ENCODE results near the gene ANKRD53.
"Not testable (repeated sequence)": the region's sequence is repeated elsewhere in the genome, so short reads cannot be mapped to it uniquely, and the experiment has no call there.

The ANKRD53 gene

DNA sequence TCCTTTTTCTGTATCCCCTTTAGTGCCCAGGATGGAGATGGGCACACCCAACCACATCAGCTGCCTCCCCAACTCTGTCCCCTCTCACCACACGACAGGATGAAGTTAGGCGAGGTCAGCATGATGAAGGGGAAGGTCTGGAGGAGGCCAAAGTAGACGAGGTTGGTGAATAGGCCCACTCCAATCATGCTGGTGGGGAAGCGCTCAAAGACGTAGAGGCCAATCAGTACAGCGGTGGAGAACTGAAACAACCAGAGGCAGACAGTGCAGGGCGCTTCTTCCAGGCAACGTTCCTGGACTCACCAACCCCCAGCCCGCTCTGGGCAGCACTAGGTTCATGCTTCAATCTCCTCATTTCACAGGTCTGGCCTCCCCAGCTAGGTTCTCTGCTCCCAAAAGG, 13.3 kb downstream of the ANKRD53 start:
- DNase-seq, result no peak

DNA sequence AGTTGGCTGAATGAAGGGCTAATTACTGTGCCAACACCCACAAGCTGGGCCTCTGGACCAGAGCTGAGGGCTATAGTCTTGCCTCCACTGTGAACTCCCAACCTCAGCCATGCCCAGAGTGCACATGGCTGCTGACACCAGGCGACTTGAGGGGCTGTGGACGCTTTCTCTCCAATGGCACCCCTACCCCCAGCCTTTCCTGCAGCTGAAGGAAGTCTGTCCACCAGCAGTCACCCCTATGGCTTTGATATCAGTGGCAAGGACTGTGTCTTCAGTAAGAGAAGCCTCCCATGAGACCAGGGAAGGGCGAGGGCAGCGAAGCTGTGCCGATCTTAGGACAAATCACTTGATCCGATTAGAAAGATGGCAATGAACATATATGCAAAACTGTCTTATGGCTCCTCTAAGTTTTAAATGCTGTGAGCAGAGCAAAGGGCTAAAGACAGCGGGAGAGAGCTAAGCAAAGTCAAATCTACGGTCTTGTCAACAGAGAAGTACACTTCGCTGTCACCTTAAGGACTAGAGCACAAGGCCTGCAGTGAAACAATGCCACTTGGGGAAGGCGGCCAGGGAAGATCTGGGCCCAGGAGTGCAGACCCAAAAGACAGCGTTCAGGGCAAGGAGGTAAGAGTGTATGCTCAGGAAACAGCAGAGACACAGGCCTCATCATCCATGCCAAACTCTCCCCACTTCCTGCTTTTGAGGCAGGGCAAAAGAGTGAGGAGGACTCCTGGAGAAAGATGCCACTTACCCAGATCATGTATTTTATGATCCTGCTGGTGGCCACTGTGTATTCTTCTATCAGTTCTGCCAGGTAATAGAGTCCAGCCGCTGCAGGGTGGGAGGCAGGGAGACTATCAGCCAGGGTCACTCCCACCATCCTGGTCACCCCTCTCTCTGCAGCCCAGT, 14.8 kb downstream of the ANKRD53 start:
- DNase-seq, result no peak

DNA sequence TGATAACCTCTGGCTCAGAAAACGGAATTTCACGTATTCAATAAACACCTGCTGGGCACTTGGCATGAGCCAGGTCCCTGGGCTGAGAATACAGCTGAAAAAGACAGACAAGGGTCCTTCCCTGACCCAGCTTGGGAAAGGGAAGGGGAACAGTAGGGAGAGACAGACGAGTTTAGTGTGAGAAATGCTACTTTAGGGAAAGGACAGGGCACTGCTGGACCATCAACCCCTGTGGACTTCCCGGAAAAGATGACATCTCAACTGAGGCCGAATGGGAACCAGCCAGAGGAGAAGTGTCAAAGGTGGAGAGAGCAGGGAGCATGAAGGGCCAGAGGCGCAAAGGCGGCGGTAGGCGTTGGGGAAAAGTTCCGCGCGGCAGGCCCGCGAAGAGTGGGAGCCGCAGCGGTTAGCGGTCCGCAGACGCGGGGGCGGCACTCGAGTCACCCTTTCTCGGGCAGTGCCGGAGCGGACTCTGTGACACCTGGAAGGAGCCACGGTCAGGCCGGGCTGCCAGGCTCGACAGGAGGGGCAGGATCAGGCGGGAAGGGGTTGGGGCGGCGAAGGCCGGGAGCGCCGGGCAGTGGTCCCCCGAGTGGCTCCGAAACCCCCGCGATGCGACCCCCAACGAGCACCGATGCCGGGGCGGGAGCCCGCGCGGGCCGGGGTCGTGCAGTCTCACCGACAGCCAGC, 15.7 kb downstream of the ANKRD53 start:
- no peak for DNase-seq

DNA sequence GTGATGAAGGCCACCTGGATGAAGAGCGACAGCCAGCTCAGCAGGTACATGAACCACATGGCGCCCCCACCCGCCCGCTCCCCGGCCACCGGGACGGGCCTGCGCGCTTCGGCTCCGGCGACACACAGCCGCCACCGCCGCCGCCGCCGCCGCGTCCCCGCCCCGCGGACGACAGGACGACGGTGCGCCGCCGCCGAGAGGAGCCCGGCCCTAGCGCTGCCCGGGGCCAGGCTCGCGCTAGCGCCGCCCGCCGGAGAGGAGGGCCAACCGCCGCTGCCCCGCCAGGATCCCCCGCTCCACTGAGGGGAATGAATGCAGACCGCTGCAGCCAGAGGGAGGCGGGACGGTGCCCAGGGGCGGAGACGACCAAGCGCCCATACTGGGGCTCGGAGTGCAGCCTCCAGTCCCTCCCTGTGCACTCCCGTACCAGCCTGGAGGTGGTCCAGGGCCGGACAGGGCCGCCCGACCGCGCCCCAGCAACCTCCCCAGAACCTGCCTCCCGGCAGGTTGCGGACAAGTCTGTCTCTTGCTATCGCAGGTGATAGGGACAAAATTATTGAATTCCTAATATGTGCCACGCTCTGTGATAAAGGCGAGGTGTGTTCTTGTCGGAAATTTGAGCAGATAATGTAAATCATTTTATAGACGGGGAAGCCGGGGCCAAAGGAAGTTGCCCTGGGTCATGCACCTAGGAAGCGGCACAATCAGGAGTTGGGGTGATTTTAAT, 16.4 kb downstream of the ANKRD53 start, which contains the start of gene TEX261:
TSS of gene TEX261 (minus strand) at position 175 of the 727 bp plus-strand sequence. CDS start at position 59, 116 bp downstream.
- peak; percentile 28 for DNase-seq

DNA sequence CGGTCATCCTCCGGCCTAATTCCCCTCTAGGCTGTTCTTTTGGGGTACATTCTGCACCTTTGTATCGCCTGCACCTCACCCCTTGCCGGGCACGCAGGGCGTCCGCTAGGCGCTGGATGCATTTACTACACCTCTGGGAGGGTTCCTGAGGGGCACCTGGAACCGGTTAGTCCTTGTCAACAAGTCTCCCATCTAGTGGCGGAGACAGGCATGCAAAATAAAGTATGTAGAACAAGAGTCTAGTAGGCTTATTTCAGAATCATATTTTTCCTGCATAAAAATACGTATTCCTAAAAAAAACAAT, 16.9 kb downstream of the ANKRD53 start:
- DNase-seq, result no peak

DNA sequence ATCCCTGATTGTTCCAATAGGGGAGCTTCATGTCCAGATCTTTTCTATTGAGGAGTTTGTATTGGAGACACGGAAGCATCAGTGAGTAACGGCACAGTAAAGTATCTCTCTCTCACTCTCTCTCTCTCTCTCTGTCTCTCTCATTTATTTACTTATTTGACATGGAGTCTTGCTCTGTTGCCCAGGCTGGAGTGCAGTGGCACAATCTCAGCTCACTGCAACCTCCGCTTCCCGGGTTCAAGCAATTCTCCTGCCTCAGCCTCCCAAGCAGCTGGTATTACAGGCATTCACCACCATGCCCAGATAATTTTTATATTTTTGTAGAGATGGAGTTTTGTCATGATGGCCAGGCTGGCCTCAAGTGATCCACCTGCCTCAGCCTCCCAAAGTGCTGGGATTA, 20.5 kb downstream of the ANKRD53 start:
- DNase-seq, result not testable (repeated sequence)

DNA sequence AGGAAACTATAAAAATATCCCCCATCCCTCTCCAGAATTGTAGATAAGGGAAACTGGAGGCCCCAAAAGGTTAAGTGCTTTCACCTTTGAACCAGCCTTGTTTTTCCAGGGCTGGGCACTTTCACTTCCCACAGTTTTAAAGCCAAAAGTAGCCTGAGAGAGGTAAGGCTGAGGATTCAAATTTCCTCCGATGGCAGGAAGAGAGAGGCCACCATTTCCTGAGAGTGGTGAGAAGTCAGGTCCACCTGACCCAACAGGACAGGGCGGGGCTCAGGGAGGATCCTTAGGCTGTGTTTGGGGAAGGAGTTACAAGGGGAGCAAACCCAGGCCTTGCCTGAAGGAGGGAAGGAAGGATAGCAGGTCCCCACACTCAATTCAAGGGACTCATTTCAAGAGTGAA, 20.9 kb downstream of the ANKRD53 start:
- no peak for DNase-seq

DNA sequence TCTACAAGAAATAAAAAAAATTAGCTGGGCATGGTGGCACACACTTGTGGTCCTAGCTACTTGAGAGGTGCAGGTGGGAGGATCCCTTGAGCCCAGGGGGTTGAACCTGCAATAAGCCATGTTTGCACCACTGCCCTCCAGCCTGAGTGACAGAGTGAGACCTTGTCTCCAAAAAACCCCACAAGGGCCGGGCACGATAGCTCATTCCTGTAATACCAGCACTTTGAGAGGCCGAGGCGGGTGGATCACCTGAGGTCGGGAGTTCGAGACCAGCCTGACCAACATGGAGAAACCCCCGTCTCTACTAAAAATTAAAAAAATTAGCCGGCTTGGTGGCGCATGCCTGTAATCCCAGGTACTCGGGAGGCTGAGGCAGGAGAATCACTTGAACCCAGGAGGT, 21.5 kb downstream of the ANKRD53 start:
- DNase-seq, result not testable (repeated sequence)

DNA sequence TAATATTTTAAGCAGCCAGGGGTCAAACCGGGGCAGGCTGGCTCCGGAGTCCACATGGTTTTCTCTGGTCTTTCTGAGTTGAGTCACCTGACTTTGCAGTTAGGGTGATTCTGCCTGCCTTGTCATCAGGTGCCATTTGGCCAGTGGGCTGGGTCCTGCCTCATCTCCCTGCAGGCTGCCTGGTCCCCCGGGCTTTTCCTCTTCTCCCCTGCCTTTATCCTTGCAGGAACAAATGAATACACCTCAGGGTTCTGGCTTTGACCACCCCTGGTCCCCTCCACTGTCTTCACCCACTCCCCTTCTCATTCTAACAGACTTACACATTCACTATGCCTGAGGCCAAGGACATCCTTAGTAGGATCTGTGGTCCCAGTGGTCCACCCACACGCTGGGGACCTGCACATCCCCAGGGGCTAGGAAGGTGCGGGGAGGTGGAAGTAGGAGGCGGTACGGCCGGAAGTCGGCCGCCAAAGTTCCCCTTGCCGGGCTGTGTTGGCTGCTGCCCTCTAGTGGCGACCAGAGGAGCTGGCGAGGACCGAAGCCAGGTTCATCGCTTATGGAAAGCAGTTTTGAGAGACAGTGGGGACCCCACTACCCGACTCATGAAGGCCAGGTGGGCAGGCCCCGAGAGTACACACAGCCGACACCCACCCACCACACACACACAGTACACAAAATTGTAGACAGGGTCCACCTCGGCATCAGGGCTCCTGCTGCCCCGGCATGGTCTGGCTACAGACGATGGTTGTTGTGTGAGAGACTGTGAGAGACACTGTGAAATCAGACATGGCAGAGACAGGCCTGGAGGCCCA, 22.6 kb downstream of the ANKRD53 start:
- DNase-seq, result no peak

DNA sequence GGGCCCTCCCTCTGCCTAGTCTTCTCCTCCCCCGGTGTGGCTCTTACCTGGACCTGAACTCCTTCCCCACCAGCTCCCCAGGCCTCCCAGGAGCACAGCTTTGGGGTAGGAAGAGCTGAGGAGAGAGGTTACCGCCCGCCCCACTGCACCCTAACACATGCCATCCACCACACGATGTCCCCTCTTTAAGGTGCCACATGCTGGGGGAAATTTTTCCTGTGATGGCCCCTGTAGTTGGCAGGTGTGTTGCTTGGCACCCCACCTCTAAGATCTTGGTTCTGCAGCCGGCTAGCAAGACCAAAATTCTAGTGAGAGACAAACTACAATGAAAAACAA, 23.1 kb downstream of the ANKRD53 start:
- DNase-seq, result no peak

DNA sequence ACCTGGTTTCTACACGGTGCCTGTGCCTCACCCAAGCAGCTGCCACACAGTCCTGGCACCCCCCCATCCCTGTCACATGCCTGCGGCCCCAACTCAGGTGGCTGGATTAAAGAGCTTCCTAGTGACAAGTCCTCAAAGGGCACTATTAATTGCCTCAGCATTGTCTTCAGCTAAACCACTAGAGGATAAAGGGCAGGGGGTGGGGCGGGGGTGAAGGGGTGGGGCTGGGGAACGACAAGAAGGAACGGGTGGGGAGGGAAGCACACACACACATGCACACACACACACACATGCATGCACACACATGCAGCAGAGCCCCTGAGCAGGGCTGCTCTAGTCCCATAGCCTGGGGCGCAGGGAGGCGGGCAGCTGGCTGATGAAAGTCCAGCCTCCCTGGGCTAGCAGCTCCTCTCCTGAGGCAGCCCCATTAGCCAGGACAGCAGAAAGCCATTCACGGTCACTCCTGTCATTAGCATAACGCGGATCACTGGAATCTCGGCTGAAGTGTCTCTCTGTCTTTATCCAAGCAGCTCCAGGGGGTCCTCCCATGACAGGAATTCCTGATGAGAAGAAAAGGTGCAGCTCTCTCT, 23.6 kb downstream of the ANKRD53 start:
- DNase-seq, result no peak

DNA sequence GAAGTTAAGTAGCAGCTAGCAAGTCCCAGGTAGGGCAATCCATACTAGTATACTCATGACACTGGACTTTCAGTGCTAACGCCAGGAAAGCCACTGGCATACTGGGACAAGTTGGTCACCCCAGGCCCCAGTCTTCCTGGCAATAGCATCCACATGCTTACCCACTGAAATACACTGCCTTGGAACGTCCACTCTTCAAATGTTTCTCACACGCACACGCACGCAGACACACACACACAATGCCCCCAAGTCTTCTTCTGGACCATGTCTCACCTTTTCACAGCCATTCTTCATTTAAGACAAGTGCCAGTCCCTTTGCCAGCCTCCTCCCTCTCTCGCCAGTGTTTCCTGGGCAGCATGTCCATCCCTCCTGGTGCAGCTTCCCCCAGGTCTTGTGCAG, 25.0 kb downstream of the ANKRD53 start:
- DNase-seq, result no peak

DNA sequence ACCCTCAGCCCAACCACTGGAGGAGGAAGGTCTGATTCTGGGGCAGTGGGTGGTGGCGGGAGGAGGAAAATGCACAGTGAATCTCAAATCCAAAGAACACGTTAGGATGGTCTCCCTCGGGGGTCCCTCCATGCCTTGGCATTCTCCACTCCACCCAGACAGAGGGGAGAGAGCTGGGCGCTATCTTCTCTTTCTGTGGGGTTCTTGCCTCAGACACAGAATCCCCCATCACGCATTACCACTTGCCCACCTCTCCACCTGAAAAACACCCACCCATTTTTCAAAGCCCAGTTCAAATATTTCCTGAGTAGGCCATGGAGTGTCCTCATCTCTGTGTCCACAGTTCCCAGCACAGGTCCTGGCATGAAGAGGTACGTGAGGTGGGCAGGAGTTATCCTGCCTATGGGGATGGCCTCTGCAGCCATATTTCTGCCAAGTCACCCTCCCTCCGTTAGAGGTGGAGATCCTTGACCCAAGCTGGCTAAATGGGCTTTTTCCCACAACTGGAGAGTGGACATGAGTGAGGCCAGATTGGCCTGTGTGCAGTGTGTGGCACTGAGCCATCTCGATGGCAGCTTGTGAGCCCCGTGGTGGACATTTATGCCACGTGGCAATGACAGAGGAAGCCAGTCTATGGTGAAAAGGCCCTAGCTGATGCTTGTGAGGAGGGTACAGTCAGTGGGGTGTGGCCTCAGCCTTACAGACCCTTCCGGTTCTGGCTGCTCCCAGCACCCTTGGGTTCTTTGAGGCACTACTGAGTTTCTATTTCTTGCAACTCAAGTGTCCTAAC, 25.7 kb downstream of the ANKRD53 start:
- DNase-seq, result no peak

DNA sequence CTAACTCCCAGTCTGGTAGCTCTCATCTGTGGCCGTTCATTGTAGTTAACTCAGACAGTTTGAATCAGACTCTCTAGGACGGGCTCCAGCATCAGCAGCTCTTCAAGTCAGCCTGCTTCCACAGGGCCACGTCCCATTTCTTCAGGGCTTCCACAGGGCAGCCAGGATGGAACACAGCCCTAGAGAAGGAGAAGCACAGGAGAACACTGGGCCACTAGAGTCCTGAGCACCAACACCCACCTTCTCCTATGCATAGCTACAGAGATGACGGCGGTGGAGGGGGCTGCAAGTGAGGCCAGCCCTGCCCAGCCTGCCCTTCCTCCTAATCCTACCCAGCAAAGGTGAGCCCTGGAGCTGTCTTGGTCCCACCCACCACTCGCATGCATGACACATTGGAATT, 26.4 kb downstream of the ANKRD53 start:
- DNase-seq, result no peak

DNA sequence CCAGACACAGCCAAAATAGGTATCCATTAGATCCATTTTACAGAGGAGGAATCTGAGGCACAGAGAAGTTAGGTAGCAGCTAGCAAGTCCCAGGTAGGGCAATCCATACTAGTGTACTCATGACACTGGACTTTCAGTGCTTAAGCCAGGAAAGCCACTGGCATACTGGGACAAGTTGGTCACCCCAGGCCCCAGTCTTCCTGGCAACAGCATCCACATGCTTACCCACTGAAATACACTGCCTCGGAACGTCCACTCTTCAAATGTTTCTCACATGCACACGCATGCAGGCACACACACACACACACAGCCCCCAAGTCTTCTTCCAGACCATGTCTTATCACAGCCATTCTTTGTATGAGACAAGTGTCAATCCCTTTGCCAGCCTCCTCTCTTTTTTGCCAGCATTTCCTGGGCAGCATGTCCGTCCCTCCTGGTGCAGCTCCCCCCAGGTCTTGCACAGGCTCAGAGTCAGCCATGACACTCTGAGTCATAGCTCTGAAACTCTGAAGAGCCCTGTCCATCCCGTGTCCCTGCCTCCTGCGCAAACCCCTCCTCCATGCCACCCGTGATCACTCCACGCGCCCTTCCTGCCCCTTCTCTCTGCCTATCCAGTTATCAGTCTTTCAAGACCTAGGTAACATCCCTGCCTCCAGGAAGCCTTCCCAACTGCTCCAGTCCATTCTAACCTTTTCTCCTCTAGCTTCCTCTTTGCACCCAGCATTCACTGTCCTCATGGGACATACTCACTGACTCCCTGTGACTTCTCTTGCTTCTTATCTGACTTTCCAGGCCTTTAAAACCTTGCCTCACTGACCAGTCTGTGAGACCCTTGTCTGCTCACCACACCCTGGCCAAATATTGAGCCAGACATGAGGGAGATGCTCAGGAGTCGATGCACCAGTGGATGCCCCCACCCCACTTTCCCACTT, 27.1 kb downstream of the ANKRD53 start:
- no peak for DNase-seq

DNA sequence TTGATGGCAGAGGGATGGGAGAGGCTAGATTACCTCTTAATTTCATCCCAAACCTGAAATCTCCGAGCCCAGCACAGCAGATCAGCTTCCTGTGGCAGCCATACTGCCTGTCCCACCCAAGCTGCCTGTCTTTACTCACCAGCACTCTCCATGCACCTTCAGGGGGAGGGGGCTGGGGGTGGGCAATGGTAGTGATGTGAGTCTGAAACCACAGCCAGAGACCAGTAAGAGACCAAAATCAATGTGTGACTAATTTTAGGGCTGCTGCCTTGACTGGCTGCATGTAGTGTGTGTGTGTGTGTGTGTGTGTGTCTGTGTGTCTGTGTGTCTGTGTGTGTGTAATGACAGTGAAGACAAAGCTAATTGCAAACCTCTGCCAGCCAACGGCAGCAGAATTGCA, 27.9 kb downstream of the ANKRD53 start:
- DNase-seq, result no peak

DNA sequence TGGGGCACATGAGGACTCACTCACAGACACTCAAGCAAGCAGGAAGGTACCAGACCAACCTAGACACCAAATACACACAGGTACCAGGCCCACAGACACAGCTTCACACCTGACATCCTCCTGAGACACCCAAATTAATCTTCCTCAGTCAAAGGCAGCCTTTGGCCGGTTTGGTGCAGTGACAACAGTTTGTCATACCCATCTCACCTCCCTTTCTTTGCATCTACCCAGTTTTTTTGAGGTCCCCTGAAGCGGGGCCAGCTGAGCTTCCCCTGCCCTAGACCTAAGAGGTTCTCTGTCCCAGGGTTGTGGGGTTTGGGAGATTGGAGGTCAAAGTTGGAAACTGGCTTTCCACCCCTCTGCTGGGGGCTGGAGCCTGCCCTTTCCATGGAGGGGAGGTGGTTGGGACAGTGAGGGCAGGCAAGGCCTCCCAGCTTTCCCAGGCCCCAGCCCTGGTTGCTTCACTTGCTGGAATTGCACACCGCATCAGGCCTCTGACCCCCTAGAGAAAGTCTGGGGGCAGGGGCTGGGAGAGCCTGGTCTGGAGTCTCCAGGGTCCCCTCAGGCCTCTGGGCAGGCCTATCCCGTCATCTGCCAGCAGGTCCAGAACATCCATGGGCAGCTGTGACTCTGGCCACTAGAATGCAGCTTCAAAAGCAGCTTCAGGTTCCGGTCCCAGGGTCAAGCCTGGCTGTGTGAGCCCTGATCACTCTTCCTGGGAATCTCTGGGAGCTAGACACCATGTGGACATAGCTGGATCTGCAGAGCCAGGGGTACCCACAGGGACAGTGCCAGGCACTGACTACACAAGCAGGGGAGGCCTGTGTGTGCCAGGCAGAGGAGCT, 28.7 kb downstream of the ANKRD53 start:
- DNase-seq, result no peak

DNA sequence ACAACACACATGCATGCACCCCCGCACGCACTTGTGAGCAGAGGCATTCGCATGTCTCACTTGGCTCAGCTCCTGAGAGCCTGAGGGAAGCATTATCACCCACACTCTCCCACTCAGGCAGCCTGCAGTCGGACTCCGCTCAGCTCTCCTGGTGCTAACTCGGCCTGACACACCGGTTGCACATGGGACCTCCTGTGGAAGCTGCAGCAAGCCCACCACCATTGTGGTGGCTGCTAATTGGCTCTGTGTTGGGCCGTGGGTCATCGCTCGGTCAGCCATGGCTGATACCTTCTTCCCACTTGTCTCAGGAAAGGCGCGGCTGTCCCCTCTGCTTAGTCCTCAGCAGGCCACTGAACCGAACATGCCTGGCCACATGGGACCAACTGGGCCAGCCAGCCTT, 29.9 kb downstream of the ANKRD53 start:
- no peak for DNase-seq

DNA sequence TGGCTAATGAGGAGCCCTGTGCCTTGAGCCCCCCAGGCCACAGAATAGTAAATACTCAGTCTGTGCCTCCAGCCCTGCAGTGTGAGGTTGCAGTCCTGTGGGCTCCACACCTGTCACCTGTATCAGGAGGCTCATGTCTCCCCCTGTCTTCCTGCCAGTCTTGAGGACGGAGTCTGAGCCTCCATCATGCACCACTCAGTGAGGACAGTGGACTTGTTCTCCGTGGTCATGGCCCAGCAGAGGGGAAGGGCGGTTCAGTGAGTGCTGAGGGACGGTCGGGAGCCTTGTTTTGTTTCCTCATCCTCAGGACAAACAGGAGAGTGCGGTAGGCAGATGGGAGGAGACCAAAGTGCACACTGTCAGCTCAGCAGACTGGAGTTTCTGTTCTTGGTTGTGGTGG, 33.4 kb downstream of the ANKRD53 start:
- DNase-seq, result not testable (repeated sequence)

DNA sequence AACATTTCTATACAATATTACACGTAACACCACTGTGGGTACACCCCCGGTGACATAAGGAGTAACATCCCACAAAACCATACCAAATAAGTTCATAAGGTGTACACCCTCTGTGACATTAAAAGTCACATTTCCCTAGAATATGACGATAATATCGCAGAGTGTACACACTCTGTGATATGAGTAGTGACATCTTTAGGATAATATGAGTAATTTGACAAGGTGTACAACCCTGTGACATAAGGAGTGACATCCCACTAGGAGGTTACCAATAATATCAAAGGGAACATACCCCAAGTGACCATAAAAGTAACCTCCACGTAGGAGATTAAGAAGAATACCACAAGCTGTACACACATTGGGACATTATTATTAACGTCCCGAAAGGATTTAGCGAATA, 40.2 kb downstream of the ANKRD53 start:
- DNase-seq, result no peak

Data from NCI-H1436 treated with DMSO at 0.1 percent for 48 hours (cell line).